Activated gamma-delta T cell treated with Interleukin-2 at 50 U/mL for 16 hours (primary cell): Measurements from ENCODE around the gene ATF3.

Source experiments
- DNase-seq: peaks from one replicate; pipeline ENCODE4 v3.0.0-alpha.2; 2020

Gene ATF3, protein sequence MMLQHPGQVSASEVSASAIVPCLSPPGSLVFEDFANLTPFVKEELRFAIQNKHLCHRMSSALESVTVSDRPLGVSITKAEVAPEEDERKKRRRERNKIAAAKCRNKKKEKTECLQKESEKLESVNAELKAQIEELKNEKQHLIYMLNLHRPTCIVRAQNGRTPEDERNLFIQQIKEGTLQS

DNA sequence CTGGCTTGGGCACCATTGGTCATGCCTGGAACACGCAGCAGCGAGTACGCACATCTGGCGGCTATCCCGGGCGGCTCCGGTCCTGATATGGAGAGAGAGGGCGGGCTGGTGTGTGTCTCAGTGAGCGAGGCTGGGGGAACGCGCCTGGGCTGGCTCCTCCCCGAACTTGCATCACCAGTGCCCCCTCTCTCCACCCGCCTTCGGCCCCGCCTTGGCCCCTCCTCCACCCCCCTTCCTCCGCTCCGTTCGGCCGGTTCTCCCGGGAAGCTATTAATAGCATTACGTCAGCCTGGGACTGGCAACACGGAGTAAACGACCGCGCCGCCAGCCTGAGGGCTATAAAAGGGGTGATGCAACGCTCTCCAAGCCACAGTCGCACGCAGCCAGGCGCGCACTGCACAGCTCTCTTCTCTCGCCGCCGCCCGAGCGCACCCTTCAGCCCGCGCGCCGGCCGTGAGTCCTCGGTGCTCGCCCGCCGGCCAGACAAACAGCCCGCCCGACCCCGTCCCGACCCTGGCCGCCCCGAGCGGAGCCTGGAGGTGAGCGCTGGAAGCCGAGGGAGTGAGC, at the start of gene ATF3:
TSS of gene ATF3 (plus strand) at position 370 of the 567 bp plus-strand sequence. CDS start 6,261 bp downstream, outside the sequence.
- DNase-seq = peak; percentile 70

DNA sequence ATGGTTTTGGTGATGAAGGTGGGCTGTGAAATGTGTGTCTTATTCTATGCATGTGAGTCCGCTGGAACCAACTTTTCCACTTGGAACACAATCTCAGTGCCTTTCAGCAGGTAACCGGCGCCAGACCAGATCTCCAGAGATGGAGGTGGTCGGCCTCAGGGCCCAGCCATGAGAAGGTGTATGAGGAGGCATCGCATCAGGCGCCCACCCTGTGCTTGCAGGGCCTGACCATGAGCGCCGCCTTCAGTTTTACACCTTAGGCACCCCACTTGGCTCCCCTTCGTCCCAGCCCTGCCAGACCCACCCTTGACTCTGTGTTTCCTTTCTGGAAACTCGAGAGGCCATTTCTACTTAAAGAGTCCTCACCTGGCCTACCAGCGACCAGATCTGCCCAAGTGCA, 48.6 kb upstream of the ATF3 start:
- DNase-seq = no peak

DNA sequence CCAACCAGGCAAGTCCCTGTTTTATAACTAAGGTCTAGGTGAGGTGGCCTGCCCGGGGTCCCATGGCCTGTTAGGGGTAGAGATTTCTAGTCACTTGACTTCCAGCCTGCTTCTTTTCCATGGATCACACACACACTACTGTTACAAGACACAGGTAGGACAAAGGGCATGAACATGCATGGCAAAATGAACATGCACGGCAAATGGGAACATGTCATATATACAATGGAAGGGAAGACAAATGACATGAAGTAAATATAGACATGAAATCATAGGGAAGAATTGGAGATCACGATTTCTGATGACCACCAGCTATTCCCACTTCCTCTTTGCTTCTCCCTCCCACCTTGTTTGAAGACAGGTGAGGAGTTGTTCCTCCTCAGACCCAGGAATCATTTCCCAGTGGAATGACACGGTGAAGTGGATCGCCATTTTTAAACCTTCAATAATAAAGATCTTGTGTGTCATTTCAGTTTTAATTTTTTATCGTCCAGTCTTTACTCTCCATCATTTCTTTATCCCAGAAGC, 47.6 kb upstream of the ATF3 start:
- no peak for DNase-seq

DNA sequence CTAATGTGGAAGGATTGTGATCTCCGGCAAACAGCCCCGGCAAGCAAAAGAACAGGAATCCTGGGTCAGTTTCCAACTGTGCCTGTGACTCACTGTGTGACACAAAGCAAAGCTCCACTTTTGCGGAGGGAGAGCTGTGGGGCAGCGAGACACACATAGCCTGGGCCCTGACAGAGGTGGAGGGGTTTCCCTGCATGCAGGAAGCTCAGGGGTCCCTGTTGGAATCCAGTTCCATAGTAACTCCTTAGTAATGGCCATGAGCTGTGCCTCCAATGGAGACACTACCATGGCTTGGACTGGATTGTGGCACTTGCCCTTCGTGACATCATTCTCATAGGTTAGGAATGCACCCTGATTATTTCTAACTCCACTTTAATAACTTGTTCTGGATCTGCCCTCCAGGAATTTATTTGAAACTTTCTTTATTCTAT, 47.0 kb upstream of the ATF3 start:
- DNase-seq = no peak

DNA sequence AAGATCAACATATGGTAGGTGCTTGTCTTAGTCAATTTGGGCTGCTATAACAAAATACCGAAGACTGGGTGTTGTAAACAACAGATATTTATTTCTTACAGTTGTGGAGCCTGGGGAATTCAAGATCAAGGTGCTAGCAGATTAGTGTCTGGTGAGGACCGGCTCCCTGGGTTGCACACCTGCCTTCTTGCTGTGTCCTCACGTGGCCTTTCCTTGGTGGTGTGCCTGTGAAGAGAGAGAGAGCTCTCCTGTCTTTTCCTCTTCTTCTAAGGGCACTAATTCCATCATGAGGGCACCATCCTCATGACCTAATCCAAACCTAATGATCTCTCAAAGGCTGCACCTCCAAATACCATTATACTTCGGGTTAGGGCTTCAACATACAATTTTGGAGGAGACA, 45.8 kb upstream of the ATF3 start:
- DNase-seq = no peak

DNA sequence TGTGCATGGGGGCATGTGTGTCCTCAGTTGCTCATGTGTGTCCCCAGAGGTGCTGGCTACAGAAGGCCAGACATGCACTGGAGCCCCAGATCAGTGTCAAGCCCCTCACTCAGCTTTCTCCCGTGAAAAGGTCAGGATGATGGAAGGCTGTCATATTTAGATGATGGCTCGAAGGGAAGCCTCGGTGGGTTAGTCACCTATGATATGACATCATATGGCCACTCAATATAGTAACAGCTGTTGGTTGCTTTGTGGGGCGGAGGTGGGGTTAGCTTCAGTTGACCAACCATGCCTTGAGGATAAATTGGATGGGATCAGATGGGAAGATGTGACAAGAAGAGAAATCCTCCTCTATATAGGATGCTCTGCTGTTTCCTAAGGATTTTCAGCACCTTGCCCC, 43.5 kb upstream of the ATF3 start:
- DNase-seq = no peak

DNA sequence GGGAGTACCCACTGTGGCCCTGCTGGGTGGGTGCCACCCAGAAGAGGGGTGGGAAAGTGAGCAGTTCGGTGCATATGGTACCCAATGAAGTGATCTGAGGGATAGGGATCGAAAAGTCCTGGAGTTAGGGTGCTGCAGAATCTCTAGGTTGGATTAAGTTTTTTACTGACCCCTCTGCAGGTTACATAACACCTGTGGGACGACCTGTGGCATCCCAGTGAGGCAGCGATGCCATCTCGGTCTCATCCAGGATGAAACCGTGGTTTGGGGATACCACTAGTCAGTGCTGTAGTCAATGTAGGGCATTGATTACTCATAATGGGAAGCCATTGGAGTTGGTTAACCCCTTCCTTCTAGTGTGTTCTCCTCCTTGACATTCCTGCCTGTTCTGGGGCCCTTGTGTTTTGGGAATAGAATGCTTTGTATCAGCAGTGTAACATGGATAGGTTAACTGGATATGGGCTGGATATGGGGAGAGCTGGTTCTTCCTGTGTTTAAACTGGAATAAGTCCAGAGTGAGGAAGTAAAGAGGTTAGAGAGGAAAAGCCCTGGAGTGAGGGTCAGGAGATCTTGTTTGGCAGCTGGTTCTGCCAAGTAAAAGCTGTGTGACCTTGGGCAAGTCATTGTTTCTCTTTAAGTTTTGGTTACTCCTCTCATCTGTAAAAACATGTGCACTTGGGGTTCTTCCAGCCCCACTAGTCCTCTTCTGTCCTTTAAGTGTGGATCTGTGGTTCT, 42.8 kb upstream of the ATF3 start:
- DNase-seq = no peak

DNA sequence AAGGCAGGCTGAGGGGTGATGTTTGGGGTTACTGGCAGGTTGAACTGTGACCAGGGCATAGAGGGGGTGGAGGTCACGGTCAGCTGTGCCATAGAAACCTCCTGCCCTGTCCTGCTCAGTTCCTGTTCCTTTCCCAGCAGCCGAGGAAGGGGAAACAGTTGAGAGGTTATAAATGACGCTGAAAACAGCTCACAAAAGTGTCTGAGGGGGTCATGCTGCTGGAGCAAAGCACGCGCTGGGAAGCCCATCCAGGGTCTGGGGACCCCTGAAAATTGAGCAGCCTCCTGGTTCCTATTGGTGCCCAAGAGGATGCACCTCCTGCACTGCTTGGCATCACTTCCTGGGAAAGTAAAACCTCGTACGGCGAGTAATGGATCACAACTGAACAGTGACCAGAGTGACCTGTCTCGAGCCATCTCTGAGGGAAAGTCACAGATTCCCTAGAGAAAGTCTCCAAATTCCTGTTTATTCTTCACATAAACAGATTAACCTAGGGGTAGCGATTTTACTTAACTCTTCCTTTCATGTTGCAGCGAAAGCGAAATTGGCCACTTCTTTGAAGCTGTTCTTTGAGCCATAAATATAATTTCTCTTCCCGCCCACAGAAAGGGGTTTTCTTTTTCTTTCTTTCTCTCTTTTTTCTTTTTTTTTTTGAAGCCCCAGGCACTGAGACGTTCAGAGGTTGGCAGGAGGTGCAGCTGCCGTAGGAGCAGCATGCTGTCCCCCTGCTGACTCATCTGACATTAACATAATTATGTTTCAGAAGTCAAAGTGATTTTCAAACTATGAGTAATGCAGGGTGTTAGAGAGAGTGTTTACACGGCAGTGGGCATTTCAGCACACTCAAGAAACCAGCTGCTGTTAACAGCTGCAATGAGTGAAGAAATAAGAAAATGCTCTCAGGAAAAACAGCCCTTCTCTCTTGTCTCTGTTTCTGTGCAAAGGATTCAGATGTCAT, 41.8 kb upstream of the ATF3 start:
- peak; percentile 47 for DNase-seq

DNA sequence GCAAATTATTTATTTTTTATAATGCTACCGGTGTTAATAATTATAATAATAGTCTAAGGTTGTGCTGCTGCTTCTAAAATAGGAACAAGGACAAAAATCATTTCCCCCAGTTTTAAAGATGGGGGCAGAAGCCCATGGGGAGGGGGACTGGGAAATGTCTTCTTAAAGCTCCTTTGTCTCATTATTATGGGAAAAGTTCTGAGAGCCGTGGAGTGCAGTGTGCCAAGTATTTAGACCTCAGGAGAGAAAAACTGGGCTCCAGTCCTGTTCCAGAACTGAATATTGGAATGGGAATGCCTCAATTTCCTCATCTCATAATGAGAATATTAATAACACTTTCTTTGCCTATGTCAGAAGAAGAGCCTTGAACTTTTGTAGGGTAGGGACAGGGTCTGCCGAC, 40.9 kb upstream of the ATF3 start:
- DNase-seq = no peak

DNA sequence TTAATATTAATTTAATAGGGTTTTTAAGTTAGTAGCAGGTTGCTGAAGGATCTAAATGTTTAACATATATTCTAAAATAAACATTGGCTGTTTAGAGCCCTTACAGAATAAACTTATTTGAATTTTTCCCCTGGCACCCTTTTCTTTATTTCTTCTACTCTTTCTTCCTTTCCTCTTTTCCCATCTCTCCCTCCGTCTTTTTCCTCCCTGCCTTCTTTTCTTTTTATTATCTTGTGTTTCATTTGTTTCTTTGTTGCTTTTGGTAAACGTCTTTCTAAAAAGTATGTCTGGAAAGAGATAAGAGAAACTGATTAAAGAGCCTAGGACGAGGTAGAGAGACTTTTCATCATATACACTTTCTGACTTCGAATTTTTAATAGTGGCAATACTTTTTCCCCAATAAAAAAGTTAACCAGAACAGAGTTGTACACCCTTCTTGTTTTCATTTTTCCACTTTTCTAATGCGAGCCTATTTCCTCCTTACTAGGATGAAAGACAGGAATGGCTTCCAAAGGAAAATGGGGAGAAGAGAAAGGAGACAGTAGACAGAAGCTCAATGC, 39.5 kb upstream of the ATF3 start:
- DNase-seq = no peak

DNA sequence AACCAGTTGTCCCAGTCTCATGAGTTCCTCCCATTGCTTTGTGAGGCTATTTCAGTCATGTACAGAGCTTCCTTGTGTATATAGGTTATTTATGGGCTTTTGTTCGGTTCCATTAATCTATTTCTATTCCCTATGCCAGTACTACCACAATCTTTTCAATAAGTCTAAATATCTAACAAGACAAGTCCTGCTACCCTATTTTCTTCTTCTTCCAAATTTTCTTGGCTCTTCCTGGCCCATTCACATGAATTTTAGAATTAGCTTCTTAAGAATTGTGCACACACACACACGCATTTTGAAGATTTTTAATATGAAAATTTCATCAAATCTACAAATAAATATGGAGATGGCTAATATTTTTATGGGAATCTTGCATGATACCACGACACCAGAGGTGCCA, 33.8 kb upstream of the ATF3 start:
- no peak for DNase-seq

DNA sequence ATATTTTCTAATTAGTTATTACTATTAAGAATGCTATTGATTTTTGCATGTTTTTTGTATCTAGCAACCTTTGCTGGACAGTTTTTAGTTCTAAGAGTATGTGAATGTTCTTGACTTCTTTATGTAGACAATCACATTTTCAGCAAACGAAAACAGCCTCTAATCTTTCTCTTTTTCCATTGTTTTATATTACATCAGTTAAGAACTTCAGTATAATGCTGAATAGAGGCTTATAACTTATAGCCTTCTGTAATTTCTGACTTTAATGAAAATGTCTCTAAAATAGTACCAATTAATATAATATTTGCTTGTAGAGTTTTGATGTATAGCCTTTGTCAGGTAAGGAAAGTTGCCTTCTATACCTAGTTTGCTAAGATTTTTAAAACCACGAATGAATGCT, 33.2 kb upstream of the ATF3 start:
- no peak for DNase-seq

DNA sequence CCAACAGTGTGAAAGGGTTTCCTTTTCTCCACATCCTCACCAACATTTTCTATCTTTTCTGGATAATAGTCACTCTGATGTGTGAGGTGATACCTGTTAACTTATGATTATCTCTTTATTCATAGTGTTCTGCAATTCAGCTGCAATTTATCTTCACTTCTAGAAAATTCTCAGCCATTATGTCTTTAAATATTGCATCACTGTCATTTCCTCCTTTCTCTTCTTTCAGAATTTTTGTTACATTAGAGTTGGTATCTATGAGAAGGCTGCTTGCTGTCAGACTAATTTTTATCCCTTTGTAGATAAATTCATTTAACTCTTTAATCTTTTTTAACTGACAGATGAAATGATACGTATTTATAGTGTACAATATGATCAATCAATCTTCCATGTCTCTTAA, 30.5 kb upstream of the ATF3 start:
- no peak for DNase-seq

DNA sequence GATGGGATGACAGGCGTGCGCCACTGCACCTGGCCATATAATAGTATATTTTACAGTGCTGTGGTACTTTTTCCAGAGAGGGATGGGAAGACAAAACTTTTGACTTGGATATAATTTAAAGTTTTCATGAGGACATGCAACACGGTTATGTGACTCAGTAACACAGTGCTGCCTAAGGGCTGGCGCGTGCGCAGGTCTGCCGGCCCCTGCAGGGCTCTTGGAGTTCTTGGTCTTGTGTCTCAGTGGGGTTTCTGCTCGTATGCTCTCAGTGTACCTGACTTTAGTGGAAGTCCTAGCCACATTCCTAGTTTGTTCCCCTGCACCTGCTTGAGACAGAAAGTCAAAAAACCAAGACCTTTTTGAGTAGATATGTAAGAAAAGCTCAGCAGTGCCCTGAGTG, 27.5 kb upstream of the ATF3 start:
- DNase-seq = no peak

DNA sequence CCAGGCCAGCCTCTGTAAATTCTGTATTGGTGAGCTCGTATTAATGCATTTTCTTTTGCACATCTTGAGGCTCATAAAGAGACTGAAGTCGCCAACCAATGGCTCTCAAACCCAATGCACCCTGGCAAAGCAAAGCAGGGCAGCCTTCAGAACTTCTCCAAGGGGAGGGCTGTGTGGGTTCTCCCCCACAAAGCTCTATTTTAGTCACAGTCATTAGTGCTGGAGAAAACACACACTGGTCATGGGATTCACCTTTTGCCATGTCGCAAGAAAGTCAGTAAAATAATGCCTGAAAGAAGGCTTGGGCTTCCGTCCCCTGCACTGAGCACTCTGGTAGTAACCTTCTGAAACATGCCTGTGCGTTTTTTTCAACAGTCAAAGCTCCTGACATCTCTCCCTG, 26.3 kb upstream of the ATF3 start:
- no peak for DNase-seq

DNA sequence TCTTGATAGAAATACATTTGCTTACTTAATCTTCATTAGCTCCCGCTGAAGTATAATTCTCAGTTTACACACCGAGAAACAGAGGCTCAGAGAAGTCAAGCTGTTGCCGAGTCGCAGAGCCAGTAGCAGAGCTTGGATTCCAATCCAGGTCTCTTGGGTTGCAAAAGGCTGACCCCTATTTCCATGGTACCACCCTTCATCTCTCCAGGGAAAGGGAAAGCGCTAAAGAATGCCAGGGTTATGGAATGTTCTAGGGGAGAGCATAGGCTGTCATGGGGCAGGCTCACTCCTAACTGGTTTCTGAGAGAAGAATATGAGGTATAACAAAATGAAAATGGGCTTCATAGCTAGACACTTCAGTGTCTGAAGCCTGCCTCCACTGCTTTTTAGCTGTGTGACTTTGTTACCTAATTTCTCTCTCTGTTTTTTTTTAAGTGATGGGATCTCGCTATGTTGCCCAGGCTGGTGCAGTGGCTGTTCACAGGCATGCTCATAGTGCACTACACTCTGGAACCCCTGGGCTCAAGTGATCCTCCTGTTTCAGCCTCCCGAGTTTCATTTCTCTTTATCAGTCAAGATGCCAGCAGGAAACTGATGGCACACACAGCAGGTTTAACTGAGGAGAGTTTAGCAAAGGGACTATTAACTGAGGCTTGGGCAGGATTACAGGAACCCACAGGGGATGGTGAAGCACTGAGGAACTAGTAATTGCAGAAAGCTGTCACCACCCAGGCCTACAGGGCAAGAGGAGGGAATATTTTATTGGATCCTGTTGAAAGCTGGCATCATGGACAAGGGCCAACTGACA, 25.5 kb upstream of the ATF3 start:
- DNase-seq = no peak

DNA sequence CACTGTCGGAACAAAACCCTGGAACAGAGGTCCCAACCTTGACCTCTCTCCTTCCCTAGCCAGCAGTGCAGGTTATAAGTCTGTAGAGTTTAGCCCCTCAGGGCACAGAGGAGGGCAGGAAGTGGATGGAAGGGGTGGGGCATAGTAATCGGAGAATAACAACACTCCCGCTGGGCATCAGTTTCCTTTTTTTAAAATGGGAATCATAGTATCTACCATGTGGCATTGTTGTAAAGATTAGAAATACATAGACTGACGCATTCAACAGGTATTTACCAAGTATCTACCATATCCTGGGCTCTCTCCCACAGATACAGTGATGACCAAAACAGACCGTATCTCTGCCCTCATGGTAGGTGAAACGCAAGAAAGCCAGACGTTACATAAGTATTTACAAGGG, 24.9 kb upstream of the ATF3 start:
- DNase-seq = no peak

DNA sequence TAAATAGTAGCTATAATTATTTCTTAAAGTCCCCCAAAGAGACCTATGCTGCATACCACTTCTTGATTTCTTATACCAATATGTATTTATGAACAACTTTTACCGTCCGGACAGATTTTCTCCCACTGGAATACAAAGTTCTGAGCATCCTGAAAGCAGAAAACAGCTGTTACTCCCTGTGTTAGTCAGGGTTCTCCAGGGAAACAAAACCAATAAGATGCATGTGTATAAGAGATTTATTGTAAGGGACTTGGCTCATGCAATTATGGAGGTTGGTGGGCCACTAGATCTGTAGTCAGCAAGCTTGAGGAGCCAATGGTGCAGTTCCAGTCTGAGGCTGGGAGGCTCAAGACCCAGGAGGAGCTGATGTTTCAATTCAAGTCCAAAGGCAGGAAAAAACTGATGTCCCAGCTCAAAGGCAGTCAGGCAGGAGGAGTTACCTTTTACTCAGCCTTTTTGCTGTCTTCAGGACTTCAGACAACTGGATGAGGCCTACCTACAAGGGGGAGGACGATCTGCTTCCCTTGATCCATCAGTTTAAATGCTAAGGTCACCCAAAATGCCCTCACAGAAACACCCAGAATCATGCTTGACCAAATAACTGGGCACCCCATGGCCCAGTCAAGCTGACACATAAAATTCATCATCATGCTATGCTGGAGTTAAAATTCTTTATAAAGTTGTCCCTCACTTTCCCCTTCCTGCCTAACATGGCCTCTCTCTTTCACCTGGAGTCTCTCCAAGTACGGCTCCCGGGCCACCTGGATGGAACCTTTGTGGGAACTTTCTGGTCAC, 24.3 kb upstream of the ATF3 start:
- DNase-seq = no peak

DNA sequence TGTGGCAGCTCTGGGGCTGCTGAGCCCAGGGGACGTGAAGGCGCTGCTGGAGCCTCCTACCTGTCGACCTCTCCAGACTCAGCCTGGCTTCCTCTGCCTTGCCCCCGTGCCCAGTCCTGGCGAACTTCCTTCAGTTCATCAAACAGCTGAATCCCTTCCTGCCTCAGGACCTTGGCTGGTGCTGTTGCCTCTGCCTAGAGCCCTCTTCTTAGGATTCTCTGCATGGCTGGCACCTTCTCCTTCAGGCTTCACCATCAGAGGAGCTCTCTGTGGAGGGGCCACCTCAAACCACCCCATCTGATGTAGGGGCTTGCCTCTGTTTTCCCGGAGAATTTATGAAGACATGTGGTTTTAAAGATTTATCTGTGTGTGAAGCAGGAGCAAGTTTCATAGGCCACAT, 23.4 kb upstream of the ATF3 start:
- no peak for DNase-seq

DNA sequence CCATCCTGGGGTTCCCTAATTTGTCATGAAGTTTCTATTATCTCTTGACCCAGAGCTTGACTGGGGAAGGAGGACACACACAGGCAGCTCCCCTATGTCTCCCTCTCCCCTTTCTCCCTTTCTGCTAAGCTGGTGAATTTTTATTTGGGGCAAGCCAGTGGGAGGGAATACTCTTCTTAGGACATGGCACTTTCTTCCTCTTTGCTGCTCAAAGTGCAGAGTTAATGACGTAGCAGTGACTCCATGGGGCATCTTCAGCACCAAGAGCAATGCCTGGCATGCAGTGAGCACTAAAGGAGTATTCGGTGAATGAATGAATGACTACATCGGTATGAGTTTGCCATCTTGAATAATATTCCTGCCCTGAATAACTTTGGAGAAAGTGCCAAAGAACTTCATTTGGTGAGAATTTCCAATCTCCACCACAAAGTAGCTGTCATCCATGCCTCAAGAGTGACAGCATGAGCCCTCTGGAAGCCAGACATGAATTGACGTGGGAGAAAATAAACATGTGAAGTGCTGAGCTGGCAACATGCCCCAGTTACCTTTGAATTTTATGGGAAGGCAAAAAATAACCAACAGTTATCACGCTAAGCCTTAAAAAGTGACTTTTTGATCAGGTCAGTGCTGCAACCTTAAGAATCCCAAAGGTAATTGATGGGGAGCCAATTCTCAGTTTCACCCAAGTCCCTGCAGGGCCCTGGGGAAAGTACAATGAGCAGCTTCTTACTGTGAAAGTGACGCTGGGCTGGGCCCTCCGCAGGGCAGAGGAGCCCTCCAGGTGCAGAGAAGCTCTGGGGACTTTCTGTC, 22.1 kb upstream of the ATF3 start:
- no peak for DNase-seq
